ENCODE measurements around the gene JMJD1C. TPM values are rescaled to one million over a fixed set of nuclear protein-coding genes. Genes with fewer than 3 reads are reported as not detected.

The JMJD1C gene
- total RNA-seq, 1 donor from 2014 or later: 34.6 TPM

- no peak for TF ChIP-seq CTCF (IDR thresholded peaks at IDR 0.05; ENCODE audit: borderline replicate concordance)
- Histone ChIP-seq H3K4me1 (peaks cover 4% of the 10 kb centered on the region), H3K27ac (replicated peaks) (no peak overlapping the region), H3K4me3 (no peak overlapping the region), H3K9me3 (replicated peaks) (no peaks in the 10 kb centered on the region), H3K27me3 (ENCODE audit: low read depth) (no peaks in the 10 kb centered on the region), H3K36me3 (no peaks in the 10 kb centered on the region)
- no peak for DNase-seq
- intact Hi-C loops (cut with micrococcal nuclease): no loop called here
Observed at GRCh38 chr10:63331586-63331985, 134.2 kb downstream of the JMJD1C start.

GRCh38 chr10:63324495-63324854 lies 141.3 kb downstream of the JMJD1C start:
- H3K27me3 ChIP-seq (ENCODE audit: low read depth): no peaks in the 10 kb centered on the region
- H3K27ac ChIP-seq (replicated peaks): no peak overlapping the region
- H3K9me3 ChIP-seq (replicated peaks): no peaks in the 10 kb centered on the region
- no peaks in the 10 kb centered on the region for H3K36me3 ChIP-seq
- no peak for TF ChIP-seq CTCF (IDR thresholded peaks at IDR 0.05; ENCODE audit: borderline replicate concordance)
- DNase-seq: no peak
- H3K4me3 ChIP-seq: no peak overlapping the region
- intact Hi-C loops (cut with micrococcal nuclease): no loop called here
- no peaks in the 10 kb centered on the region for H3K4me1 ChIP-seq

- no peaks in the 10 kb centered on the region for H3K9me3 ChIP-seq (replicated peaks)
- no peak overlapping the region for H3K27ac ChIP-seq (replicated peaks)
- no peak overlapping the region for H3K4me3 ChIP-seq
- no peaks in the 10 kb centered on the region for H3K4me1 ChIP-seq
- no peak for TF ChIP-seq CTCF (IDR thresholded peaks at IDR 0.05; ENCODE audit: borderline replicate concordance)
- H3K36me3 ChIP-seq: no peaks in the 10 kb centered on the region
- H3K27me3 ChIP-seq (ENCODE audit: low read depth): no peaks in the 10 kb centered on the region
- DNase-seq: no peak
- intact Hi-C loops (cut with micrococcal nuclease): no loop called here
Observed at GRCh38 chr10:63323701-63324494, 141.9 kb downstream of the JMJD1C start.

GRCh38 chr10:63320683-63321082 lies 145.1 kb downstream of the JMJD1C start:
- intact Hi-C loops (cut with micrococcal nuclease): no loop called here

GRCh38 chr10:63319231-63319630 lies 146.5 kb downstream of the JMJD1C start:
- no peak for TF ChIP-seq CTCF (IDR thresholded peaks at IDR 0.05; ENCODE audit: borderline replicate concordance)
- Histone ChIP-seq H3K4me3 (no peak overlapping the region), H3K27me3 (ENCODE audit: low read depth) (no peaks in the 10 kb centered on the region), H3K9me3 (replicated peaks) (no peaks in the 10 kb centered on the region), H3K36me3 (no peaks in the 10 kb centered on the region), H3K4me1 (no peaks in the 10 kb centered on the region), H3K27ac (replicated peaks) (no peak overlapping the region)
- intact Hi-C loops (cut with micrococcal nuclease): no loop called here
- no peak for DNase-seq

More at GRCh38 chr10:63320683-63321082, 145.1 kb downstream of the JMJD1C start:
- Histone ChIP-seq H3K27me3 (ENCODE audit: low read depth) (no peaks in the 10 kb centered on the region), H3K36me3 (no peaks in the 10 kb centered on the region), H3K4me3 (no peak overlapping the region), H3K9me3 (replicated peaks) (no peaks in the 10 kb centered on the region), H3K27ac (replicated peaks) (no peak overlapping the region), H3K4me1 (no peaks in the 10 kb centered on the region)
- no peak for TF ChIP-seq CTCF (IDR thresholded peaks at IDR 0.05; ENCODE audit: borderline replicate concordance)
- no peak for DNase-seq
